Fibroblast of pulmonary artery (primary cell): ENCODE measurements around the gene ZNF469.

Experiments
- DNase-seq: peaks from one replicate; pipeline ENCODE4 v3.0.0-alpha.2; 2010; ENCODE audit warnings: low read depth
- H3K4me3 ChIP-seq: replicated peaks from 2 replicates; pipeline ENCODE4 v1.5.1; 2011; ENCODE audit warnings: low read depth, mild to moderate bottlenecking, control low read depth, low read length, moderate library complexity
- CTCF ChIP-seq: IDR thresholded peaks from 2 replicates; pipeline ENCODE4 v1.5.1; 2011; ENCODE audit warnings: mild to moderate bottlenecking, control low read depth, low read length, inconsistent platforms; ENCODE audit errors: missing control alignments

The ZNF469 gene

GRCh38 chr16:88361775-88362174 is 21.0 kb upstream of the ZNF469 start:
- H3K4me3 ChIP-seq, result no peak overlapping the region
- DNase-seq, result no peak
- TF ChIP-seq CTCF, result no peak

DNA sequence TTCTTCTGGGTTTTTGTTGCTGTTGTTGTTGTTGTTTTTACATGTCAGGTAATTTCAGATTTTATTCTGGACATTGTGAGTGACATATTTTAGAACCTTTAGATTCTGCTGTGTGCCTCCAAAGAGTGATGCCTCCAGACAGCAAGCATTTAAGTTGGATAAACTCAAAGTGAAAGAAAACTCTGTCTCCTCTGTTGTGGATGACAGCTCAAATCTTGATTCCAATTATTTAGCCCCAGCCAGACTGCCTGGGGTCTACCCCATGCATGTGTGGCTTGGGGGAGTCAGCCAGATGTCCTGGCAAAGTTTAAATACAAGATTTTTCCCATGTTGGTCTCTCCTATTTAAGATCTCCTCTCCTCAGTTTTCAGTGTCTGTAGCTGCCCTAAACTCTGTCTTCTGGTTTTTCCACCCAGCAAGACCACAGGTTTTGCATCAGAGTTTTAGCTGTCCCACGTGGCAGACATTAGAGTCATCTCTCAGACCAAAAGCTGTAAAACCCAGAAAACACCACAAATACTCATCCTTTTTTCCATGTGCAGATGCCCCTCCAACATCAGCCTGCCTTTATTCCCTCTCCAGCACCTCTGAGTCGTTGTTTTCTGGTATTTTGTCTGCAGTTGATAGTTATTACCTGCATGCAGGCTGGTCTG is 19.4 kb upstream of the ZNF469 start:
- no peak for DNase-seq
- no peak overlapping the region for H3K4me3 ChIP-seq
- no peak for TF ChIP-seq CTCF

DNA sequence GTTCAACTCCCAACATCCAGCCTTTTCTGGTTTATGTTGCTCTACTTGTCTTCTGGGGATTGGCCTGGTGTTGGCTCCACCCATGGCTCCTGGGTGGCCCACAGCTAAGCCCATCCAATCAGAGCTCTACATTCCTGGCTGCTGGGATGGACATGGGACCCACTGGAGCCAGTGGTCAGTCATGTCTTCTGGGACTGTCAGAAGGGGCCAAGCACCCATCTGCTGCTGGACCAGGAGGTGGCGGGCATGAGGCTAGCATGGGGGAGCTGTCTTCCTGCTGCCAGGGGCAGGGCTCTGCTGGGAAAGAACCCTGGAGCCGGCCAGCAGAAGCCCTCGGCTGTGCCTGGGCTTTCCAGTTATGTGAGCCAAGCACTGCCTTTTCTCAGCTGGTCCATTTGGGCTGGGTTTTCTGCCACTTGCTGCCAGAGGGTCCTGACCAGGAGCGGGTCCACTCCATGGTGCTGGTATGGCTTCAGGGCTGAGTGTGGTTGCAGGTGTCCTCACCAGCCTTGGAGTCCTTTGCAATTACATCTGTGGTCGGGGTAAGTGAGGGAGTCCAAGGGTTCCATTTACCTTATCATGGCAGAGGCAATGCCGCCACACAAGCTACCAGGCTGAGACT is 17.4 kb upstream of the ZNF469 start:
- TF ChIP-seq CTCF, result no peak
- H3K4me3 ChIP-seq, result no peak overlapping the region
- DNase-seq, result no peak

- DNase-seq, result no peak
- no peak for TF ChIP-seq CTCF
- no peak overlapping the region for H3K4me3 ChIP-seq
Measured at GRCh38 chr16:88366032-88366703, 16.6 kb upstream of the ZNF469 start.

DNA sequence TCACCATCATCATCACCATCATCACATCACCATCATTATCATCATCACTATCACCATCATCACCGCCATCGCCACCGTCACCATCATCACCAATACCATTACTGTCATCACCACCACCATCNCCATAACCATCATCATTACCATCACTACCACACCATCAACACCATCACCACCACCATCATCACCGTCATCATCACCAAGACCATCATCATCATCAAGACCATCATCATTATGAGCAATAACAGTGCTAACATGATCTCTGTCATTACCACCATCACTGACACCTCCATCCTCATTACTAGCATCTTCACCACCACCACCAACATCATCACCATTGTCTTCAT is 16.1 kb upstream of the ZNF469 start:
- no peak for TF ChIP-seq CTCF

DNA sequence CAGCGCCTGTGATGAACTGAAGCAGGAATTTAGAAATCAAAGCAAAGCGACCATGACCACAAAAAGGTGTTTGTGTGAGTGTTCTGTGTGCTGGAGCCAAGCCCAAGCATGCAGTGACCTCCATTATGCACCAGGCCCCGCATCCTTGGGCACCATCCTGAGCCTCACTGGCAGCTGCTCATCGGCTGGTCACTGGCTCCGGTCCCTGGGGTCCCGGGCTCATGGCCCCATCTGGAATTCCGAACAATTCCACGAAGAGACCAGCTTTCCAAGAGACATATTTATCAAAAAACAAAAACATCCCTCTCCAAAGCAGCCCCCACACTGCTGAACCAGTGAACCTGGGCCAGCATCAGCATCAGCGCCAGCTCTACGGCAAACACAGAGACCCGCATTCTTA is 15.2 kb upstream of the ZNF469 start:
- no peak for DNase-seq
- no peak overlapping the region for H3K4me3 ChIP-seq
- TF ChIP-seq CTCF, result no peak

More for the DNA sequence above, 16.1 kb upstream of the ZNF469 start:
- H3K4me3 ChIP-seq, result no peak overlapping the region
- DNase-seq, result no peak
